ENCODE data around the gene CNR1. TPM values are rescaled to one million over a fixed set of nuclear protein-coding genes. Genes with fewer than 3 reads are reported as not detected.

Gene CNR1
- polyA plus RNA-seq, 1 of the 3 experiments (the other 2 are of a cell fraction), result not detected

DNA sequence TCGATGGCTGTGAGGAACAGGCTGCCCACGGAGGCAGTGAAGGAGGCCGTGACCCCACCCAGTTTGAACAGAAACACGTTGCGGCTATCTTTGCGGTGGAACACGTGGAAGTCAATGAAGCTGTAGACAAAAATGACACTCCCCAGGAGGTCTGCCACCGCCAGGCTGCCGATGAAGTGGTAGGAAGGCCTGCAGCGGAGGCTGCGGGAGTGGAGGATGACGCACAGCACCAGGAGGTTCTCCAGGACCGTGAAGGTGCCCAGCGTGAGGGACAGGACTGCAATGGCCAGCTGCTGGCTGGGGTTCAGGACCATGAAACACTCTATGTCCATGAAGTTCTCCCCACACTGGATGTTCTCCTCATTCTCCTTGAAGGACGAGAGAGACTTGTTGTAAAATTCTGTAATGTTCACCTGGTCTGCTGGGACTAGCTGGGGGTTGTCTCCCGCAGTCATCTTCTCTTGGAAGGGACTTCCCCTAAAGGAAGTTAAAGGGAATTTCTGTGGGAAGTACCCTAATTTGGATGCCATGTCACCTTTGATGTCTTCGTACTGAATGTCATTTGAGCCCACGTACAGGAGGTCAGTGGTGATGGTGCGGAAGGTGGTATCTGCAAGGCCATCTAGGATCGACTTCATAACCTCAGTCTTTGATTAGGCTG, 21.4 kb downstream of the CNR1 start:
- DNase-seq, result no peak
- Histone ChIP-seq H3K4me2 (no peak overlapping the region), H3K9ac (no peak overlapping the region), H3K27me3 (ENCODE audit: insufficient read depth) (no peaks in the 10 kb centered on the region), H3K36me3 (replicated peaks in 1 of 2; ENCODE audit: control insufficient read depth in 1 of 2, insufficient read depth in 2 of 2, low read length in 1 of 2) (no peaks in the 10 kb centered on the region), H3K4me1 (ENCODE audit: control insufficient read depth in 1 of 2, insufficient read depth in 2 of 2, low read depth in 1 of 2, low read length in 1 of 2) (no peaks in the 10 kb centered on the region), H3K27ac (ENCODE audit: low read depth in 2 of 2, low read length in 1 of 2) (no peak overlapping the region), H2AFZ (ENCODE audit: low read depth) (no peak overlapping the region), H3K4me3 (ENCODE audit: low read depth in 2 of 2, low read length in 1 of 2) (no peak overlapping the region), H3K79me2 (ENCODE audit: insufficient read depth) (no peaks in the 10 kb centered on the region), H3F3A (replicated peaks; ENCODE audit: insufficient read depth) (no peaks in the 10 kb centered on the region), H3K9me2 (no peaks in the 10 kb centered on the region), H3K9me3 (no peaks in the 10 kb centered on the region), H4K20me1 (ENCODE audit: insufficient read depth) (no peaks in the 10 kb centered on the region)
- ChIA-PET CTCF (interaction anchor here (1.0 kb wide), 1 partner anchor 8 kb away, joined by 3 read pairs; no protein-coding TSS in a partner anchor), POLR2A (no interaction called here)
- TF ChIP-seq MEF2A (IDR thresholded peaks at IDR 0.05; ENCODE audit: borderline replicate concordance, low read depth), result no peak
- TF ChIP-seq TCF12 (IDR thresholded peaks at IDR 0.05), result no peak
- no peak for TF ChIP-seq MXI1 (IDR thresholded peaks at IDR 0.05; ENCODE audit: low read depth, low read length)
- no peak for TF ChIP-seq NFIC (IDR thresholded peaks at IDR 0.05; ENCODE audit: borderline replicate concordance)
- no peak for TF ChIP-seq FOSL2 (IDR thresholded peaks at IDR 0.05; ENCODE audit: borderline replicate concordance, low read depth)
- no peak for TF ChIP-seq RAD21 (IDR thresholded peaks at IDR 0.05; ENCODE audit: low read length)
- TF ChIP-seq RCOR1 (IDR thresholded peaks at IDR 0.05; ENCODE audit: low read length), result no peak
- TF ChIP-seq, protein P1, sequence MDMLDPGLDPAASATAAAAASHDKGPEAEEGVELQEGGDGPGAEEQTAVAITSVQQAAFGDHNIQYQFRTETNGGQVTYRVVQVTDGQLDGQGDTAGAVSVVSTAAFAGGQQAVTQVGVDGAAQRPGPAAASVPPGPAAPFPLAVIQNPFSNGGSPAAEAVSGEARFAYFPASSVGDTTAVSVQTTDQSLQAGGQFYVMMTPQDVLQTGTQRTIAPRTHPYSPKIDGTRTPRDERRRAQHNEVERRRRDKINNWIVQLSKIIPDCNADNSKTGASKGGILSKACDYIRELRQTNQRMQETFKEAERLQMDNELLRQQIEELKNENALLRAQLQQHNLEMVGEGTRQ (IDR thresholded peaks at IDR 0.05; ENCODE audit: borderline replicate concordance, low read depth, low read length), result no peak
- TF ChIP-seq, protein P2, sequence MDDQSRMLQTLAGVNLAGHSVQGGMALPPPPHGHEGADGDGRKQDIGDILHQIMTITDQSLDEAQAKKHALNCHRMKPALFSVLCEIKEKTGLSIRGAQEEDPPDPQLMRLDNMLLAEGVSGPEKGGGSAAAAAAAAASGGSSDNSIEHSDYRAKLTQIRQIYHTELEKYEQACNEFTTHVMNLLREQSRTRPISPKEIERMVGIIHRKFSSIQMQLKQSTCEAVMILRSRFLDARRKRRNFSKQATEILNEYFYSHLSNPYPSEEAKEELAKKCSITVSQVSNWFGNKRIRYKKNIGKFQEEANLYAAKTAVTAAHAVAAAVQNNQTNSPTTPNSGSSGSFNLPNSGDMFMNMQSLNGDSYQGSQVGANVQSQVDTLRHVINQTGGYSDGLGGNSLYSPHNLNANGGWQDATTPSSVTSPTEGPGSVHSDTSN (IDR thresholded peaks at IDR 0.05), result no peak
- 49% methylated on average over 16 of the region's 20 CpGs for WGBS (ENCODE audit: low lambda C conversion rate)

DNA sequence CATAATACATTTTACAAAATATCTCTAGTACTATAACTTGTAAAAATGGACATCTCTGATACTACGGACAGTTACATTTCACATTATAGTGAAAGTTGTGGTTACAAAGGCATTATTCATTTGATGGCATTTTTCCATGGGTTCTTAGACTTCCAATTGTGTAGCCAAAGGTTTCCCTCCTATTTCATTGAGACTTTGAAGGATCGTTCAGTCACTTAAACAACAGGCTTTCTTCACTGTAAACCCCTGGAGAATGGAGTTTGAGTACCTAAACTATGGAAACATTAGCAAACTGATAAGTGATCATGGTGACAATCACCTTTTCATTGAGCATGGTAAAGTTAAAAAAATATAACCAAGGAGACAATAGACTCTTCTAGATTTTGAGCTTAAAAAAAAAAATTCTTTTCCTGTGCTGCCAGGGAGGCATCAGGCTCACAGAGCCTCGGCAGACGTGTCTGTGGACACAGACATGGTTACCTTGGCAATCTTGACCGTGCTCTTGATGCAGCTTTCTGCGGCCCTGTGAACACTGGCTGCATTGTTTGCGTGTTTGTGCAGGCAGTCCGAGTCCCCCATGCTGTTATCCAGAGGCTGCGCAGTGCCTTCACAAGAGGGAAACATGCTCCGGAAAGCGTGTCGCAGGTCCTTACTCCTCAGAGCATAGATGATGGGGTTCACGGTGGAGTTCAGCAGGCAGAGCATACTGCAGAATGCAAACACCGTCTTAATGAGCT, 22.6 kb downstream of the CNR1 start:
- H3K4me3 ChIP-seq (ENCODE audit: low read depth in 2 of 2, low read length in 1 of 2), result no peak overlapping the region
- no peak overlapping the region for H2AFZ ChIP-seq (ENCODE audit: low read depth)
- TF ChIP-seq FOSL2 (IDR thresholded peaks at IDR 0.05; ENCODE audit: borderline replicate concordance, low read depth), result no peak
- TF ChIP-seq, protein P3, sequence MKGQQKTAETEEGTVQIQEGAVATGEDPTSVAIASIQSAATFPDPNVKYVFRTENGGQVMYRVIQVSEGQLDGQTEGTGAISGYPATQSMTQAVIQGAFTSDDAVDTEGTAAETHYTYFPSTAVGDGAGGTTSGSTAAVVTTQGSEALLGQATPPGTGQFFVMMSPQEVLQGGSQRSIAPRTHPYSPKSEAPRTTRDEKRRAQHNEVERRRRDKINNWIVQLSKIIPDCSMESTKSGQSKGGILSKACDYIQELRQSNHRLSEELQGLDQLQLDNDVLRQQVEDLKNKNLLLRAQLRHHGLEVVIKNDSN (IDR thresholded peaks at IDR 0.05; ENCODE audit: borderline replicate concordance, low read depth), result no peak
- TF ChIP-seq, protein P4, sequence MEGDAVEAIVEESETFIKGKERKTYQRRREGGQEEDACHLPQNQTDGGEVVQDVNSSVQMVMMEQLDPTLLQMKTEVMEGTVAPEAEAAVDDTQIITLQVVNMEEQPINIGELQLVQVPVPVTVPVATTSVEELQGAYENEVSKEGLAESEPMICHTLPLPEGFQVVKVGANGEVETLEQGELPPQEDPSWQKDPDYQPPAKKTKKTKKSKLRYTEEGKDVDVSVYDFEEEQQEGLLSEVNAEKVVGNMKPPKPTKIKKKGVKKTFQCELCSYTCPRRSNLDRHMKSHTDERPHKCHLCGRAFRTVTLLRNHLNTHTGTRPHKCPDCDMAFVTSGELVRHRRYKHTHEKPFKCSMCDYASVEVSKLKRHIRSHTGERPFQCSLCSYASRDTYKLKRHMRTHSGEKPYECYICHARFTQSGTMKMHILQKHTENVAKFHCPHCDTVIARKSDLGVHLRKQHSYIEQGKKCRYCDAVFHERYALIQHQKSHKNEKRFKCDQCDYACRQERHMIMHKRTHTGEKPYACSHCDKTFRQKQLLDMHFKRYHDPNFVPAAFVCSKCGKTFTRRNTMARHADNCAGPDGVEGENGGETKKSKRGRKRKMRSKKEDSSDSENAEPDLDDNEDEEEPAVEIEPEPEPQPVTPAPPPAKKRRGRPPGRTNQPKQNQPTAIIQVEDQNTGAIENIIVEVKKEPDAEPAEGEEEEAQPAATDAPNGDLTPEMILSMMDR (IDR thresholded peaks at IDR 0.05), result no peak
- no peak for TF ChIP-seq RXRA (IDR thresholded peaks at IDR 0.05; ENCODE audit: borderline replicate concordance, low read depth)
- TF ChIP-seq EP300 (IDR thresholded peaks at IDR 0.05; ENCODE audit: borderline replicate concordance in 1 of 2, low read depth in 1 of 2, low read length in 1 of 2), result no peak
- TF ChIP-seq ELF1 (IDR thresholded peaks at IDR 0.05), result no peak
- TF ChIP-seq, protein P5, sequence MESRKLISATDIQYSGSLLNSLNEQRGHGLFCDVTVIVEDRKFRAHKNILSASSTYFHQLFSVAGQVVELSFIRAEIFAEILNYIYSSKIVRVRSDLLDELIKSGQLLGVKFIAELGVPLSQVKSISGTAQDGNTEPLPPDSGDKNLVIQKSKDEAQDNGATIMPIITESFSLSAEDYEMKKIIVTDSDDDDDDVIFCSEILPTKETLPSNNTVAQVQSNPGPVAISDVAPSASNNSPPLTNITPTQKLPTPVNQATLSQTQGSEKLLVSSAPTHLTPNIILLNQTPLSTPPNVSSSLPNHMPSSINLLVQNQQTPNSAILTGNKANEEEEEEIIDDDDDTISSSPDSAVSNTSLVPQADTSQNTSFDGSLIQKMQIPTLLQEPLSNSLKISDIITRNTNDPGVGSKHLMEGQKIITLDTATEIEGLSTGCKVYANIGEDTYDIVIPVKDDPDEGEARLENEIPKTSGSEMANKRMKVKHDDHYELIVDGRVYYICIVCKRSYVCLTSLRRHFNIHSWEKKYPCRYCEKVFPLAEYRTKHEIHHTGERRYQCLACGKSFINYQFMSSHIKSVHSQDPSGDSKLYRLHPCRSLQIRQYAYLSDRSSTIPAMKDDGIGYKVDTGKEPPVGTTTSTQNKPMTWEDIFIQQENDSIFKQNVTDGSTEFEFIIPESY (IDR thresholded peaks at IDR 0.05; ENCODE audit: borderline replicate concordance, low read depth), result no peak
- no peak for TF ChIP-seq NFIC (IDR thresholded peaks at IDR 0.05; ENCODE audit: borderline replicate concordance)
- no peak for TF ChIP-seq EZH2phosphoT487 (IDR thresholded peaks at IDR 0.05; ENCODE audit: borderline replicate concordance, low read depth)
- no peak for TF ChIP-seq JUND (IDR thresholded peaks at IDR 0.05)
- TF ChIP-seq GATA2 (CRISPR knock-in tag; IDR thresholded peaks at IDR 0.05), result no peak
- TF ChIP-seq, protein P1 (IDR thresholded peaks at IDR 0.05; ENCODE audit: borderline replicate concordance, low read depth, low read length), result no peak
- no peaks in the 10 kb centered on the region for H3K4me1 ChIP-seq (ENCODE audit: control insufficient read depth in 1 of 2, insufficient read depth in 2 of 2, low read depth in 1 of 2, low read length in 1 of 2)
- no peaks in the 10 kb centered on the region for H3K36me3 ChIP-seq (replicated peaks in 1 of 2; ENCODE audit: control insufficient read depth in 1 of 2, insufficient read depth in 2 of 2, low read length in 1 of 2)
- no peak for DNase-seq
- no peaks in the 10 kb centered on the region for H3K79me2 ChIP-seq (ENCODE audit: insufficient read depth)
- no peaks in the 10 kb centered on the region for H3K9me2 ChIP-seq
- no peaks in the 10 kb centered on the region for H4K20me1 ChIP-seq (ENCODE audit: insufficient read depth)
- H3F3A ChIP-seq (replicated peaks; ENCODE audit: insufficient read depth), result no peaks in the 10 kb centered on the region
- ChIA-PET POLR2A (no interaction called here), CTCF (interaction anchor here (1.0 kb wide), 1 partner anchor 9 kb away, joined by 3 read pairs; no protein-coding TSS in a partner anchor)
- H3K27me3 ChIP-seq (ENCODE audit: insufficient read depth), result no peaks in the 10 kb centered on the region
- H3K9me3 ChIP-seq, result no peaks in the 10 kb centered on the region
- no peak overlapping the region for H3K4me2 ChIP-seq
- no peak overlapping the region for H3K27ac ChIP-seq (ENCODE audit: low read depth in 2 of 2, low read length in 1 of 2)
- WGBS (ENCODE audit: low lambda C conversion rate), result 49% methylated on average over 8 of the region's 14 CpGs
- no peak overlapping the region for H3K9ac ChIP-seq

Data from SK-N-SH (cell line).